Measurements from ENCODE around the gene F3. TPM values are rescaled to one million over a fixed set of nuclear protein-coding genes. Genes with fewer than 3 reads are reported as not detected.

Gene F3
- total and polyA plus RNA-seq, 4 experiments from 2014 or later = 0.22 to 0.44 TPM; not detected in 2

DNA sequence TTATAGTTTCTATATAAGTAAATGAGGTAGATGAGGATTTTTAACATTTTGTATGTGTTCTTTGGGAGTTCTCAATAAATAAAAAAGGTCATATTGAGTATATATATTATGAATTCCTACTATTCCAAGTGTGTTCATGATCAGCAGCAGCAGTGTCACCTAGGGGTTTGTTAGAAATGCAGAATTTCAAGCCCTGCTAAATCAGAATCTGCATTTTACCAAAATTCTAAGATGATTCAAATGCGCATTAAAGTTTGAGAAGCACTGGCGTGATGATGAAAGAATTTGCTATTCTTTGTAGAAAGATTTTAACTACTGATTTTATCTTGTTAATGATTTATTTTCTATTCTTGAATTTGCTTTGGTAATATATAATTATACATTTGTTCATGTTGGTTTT is 28.7 kb downstream of the F3 start:
- POLR2A ChIA-PET (ENCODE audit: partially characterized antibody) = no interaction called here
- intact Hi-C loops (cut with micrococcal nuclease) = no loop called here
- H3K36me3 Mint-ChIP-seq = peaks cover 29 to 37% of the 10 kb centered on the region in 2 donors

DNA sequence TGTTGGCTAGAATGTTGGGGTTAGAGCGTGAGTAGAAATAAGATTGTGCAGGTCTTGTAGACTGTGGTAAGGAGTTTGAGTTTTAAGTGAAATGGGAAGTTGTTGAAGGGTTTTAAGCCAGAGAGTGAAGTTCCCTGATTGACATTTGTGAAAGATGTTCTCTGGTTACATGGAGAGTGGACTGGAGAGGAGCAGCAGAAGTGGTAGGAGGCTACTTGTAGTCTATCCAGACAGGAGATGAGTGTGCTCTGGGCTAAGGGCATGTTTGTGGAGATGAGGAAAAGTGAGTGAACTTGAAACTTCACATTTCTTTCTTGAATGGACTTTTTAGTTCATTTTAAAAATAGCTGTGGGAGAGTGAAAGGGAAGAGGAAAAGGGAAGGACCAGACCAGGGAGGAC is 37.0 kb downstream of the F3 start:
- H3K4me3 ChIP-seq (ENCODE audit: low read length in 2 of 2) = no peak overlapping the region
- H3K36me3 ChIP-seq (ENCODE audit: insufficient read depth, low read length) = peaks cover 5% of the 10 kb centered on the region
- CTCF ChIA-PET (ENCODE audit: partially characterized antibody) = no interaction called here
- H3K4me1 Mint-ChIP-seq = peaks cover 0 to 6% (median 1%) of the 10 kb centered on the region in 4 donors
- intact Hi-C loops (cut with micrococcal nuclease) = no loop called here
- no peak overlapping the region for H3K27ac ChIP-seq (ENCODE audit: low read depth, low read length)
- no peaks in the 10 kb centered on the region for H3K27me3 Mint-ChIP-seq
- no peaks in the 10 kb centered on the region for H3K4me1 ChIP-seq (ENCODE audit: insufficient read depth, low read length)
- no peaks in the 10 kb centered on the region for H3K9me3 ChIP-seq (ENCODE audit: control insufficient read depth in 1 of 2, low read length in 2 of 2)
- no peak overlapping the region for H3K4me3 Mint-ChIP-seq
- POLR2A ChIA-PET (ENCODE audit: partially characterized antibody) = no interaction called here
- no peaks in the 10 kb centered on the region for H3K27me3 ChIP-seq (ENCODE audit: insufficient read depth, low read length)
- peak overlapping the region in 1 of 7 donors; percentile 62 for H3K27ac Mint-ChIP-seq
- H3K9me3 Mint-ChIP-seq = peaks cover 0 to 4% (median 0%) of the 10 kb centered on the region in 8 donors
- peaks cover 53 to 64% of the 10 kb centered on the region in 2 donors for H3K36me3 Mint-ChIP-seq
- DNase-seq = no peak

More for the DNA sequence above, 28.7 kb downstream of the F3 start:
- H3K4me1 Mint-ChIP-seq = no peaks in the 10 kb centered on the region
- H3K9me3 Mint-ChIP-seq = no peaks in the 10 kb centered on the region
- no peaks in the 10 kb centered on the region for H3K9me3 ChIP-seq (ENCODE audit: control insufficient read depth in 1 of 2, low read length in 2 of 2)
- no peak overlapping the region for H3K27ac ChIP-seq (ENCODE audit: low read depth, low read length)
- CTCF ChIA-PET (ENCODE audit: partially characterized antibody) = no interaction called here
- H3K27me3 ChIP-seq (ENCODE audit: insufficient read depth, low read length) = no peaks in the 10 kb centered on the region
- no peak for DNase-seq
- H3K4me3 ChIP-seq (ENCODE audit: low read length in 2 of 2) = no peak overlapping the region
- H3K4me3 Mint-ChIP-seq = no peak overlapping the region
- no peaks in the 10 kb centered on the region for H3K27me3 Mint-ChIP-seq
- H3K36me3 ChIP-seq (ENCODE audit: insufficient read depth, low read length) = no peaks in the 10 kb centered on the region
- no peaks in the 10 kb centered on the region for H3K4me1 ChIP-seq (ENCODE audit: insufficient read depth, low read length)
- no peak overlapping the region for H3K27ac Mint-ChIP-seq

DNA sequence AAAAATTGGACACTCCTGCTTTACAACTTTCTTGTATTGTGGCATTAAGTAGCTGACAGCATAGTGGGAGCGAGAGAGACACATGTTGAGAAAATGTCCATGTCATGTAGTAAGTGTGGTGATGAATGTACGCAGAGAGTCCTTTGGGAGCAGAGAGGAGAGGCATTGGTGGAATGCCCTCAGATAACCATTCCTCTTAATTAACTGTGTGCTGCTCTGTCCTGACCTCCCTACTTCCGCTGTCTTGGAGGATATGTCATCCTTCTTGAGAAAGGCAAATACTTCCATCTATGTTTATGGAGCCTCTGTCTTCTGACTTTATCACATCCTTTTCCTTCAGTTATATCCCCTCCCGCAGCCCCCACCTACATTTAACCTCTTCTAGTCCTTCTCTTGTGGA is 38.4 kb downstream of the F3 start:
- no peak overlapping the region for H3K27ac ChIP-seq (ENCODE audit: low read depth, low read length)

DNA sequence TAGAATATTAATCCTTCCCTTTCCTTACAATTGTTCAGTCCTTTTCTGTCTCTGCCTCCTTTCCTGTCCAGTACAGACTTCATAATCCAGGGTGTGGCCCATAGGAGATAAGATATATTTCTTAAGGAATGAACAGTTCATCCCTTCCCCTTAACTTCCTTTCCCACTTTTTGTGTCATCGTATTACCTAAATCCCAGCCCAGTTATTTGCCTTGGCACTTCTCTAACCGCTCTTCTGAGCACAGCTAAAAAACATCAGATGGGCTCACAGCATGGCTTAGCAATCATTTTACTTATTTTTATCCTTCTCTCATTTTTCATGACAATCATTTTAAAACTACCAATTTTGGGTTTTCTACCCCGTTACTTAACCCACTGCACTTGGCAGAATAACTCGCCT is 39.6 kb downstream of the F3 start:
- ChIA-PET POLR2A (ENCODE audit: partially characterized antibody) (no interaction called here), CTCF (ENCODE audit: partially characterized antibody) (no interaction called here)
- no peak overlapping the region for H3K4me3 Mint-ChIP-seq
- Histone ChIP-seq H3K36me3 (ENCODE audit: insufficient read depth, low read length) (peaks cover 7% of the 10 kb centered on the region), H3K27ac (ENCODE audit: low read depth, low read length) (no peak overlapping the region), H3K4me1 (ENCODE audit: insufficient read depth, low read length) (no peaks in the 10 kb centered on the region), H3K27me3 (ENCODE audit: insufficient read depth, low read length) (no peaks in the 10 kb centered on the region), H3K9me3 (ENCODE audit: control insufficient read depth in 1 of 2, low read length in 2 of 2) (no peaks in the 10 kb centered on the region), H3K4me3 (ENCODE audit: low read length in 2 of 2) (no peak overlapping the region)
- peaks cover 0 to 4% (median 0%) of the 10 kb centered on the region in 8 donors for H3K9me3 Mint-ChIP-seq
- H3K4me1 Mint-ChIP-seq = peaks cover 0 to 6% (median 1%) of the 10 kb centered on the region in 4 donors
- no peak overlapping the region for H3K27ac Mint-ChIP-seq
- intact Hi-C loops (cut with micrococcal nuclease) = no loop called here
- peaks cover 58 to 77% of the 10 kb centered on the region in 2 donors for H3K36me3 Mint-ChIP-seq
- no peak for DNase-seq
- H3K27me3 Mint-ChIP-seq = no peaks in the 10 kb centered on the region

More for the DNA sequence above, 38.4 kb downstream of the F3 start:
- peaks cover 54 to 71% of the 10 kb centered on the region in 2 donors for H3K36me3 Mint-ChIP-seq
- Histone ChIP-seq H3K36me3 (ENCODE audit: insufficient read depth, low read length) (peaks cover 7% of the 10 kb centered on the region), H3K9me3 (ENCODE audit: control insufficient read depth in 1 of 2, low read length in 2 of 2) (no peaks in the 10 kb centered on the region), H3K4me1 (ENCODE audit: insufficient read depth, low read length) (no peaks in the 10 kb centered on the region), H3K27me3 (ENCODE audit: insufficient read depth, low read length) (no peaks in the 10 kb centered on the region), H3K4me3 (ENCODE audit: low read length in 2 of 2) (no peak overlapping the region)
- peaks cover 0 to 4% (median 0%) of the 10 kb centered on the region in 8 donors for H3K9me3 Mint-ChIP-seq
- no peaks in the 10 kb centered on the region for H3K27me3 Mint-ChIP-seq
- ChIA-PET POLR2A (ENCODE audit: partially characterized antibody) (no interaction called here), CTCF (ENCODE audit: partially characterized antibody) (interaction anchor here (0.9 to 1.3 kb wide), 2 partner anchors 21 to 303 kb away, joined by 3 to 4 read pairs; no protein-coding TSS in a partner anchor)
- peaks cover 0 to 6% (median 1%) of the 10 kb centered on the region in 4 donors for H3K4me1 Mint-ChIP-seq
- no peak overlapping the region for H3K4me3 Mint-ChIP-seq
- DNase-seq = no peak
- H3K27ac Mint-ChIP-seq = peak overlapping the region in 1 of 7 donors; percentile 13
- intact Hi-C loops (cut with micrococcal nuclease) = no loop called here

DNA sequence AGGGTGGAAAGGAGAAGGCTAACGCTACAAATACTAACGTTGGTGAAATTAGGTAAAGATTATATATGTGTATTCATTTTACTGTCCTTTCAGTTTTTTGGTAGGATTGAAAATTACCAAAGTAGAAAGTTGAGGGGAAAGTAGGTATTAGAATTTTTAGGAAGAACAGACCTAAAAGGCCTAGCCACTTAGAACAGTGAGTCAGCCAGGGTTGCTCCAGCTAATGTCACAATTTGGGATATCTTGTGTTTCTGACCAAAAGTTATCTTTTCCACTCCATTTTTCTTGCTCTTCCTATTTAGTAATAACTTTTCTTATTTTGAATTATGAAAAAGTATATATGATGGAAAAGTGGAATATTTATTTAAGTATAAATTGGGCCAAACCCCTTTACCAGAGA is 40.1 kb downstream of the F3 start:
- Mint-ChIP-seq H3K4me1 (peaks cover 0 to 6% (median 1%) of the 10 kb centered on the region in 4 donors), H3K27ac (no peak overlapping the region), H3K4me3 (no peak overlapping the region), H3K9me3 (peaks cover 0 to 4% (median 0%) of the 10 kb centered on the region in 8 donors), H3K36me3 (peaks cover 56 to 75% of the 10 kb centered on the region in 2 donors), H3K27me3 (no peaks in the 10 kb centered on the region)
- Histone ChIP-seq H3K9me3 (ENCODE audit: control insufficient read depth in 1 of 2, low read length in 2 of 2) (no peaks in the 10 kb centered on the region), H3K36me3 (ENCODE audit: insufficient read depth, low read length) (peaks cover 7% of the 10 kb centered on the region), H3K27ac (ENCODE audit: low read depth, low read length) (no peak overlapping the region), H3K27me3 (ENCODE audit: insufficient read depth, low read length) (no peaks in the 10 kb centered on the region), H3K4me1 (ENCODE audit: insufficient read depth, low read length) (no peaks in the 10 kb centered on the region), H3K4me3 (ENCODE audit: low read length in 2 of 2) (no peak overlapping the region)
- intact Hi-C loops (cut with micrococcal nuclease) = no loop called here
- no peak for DNase-seq
- ChIA-PET CTCF (ENCODE audit: partially characterized antibody) (no interaction called here), POLR2A (ENCODE audit: partially characterized antibody) (no interaction called here)

DNA sequence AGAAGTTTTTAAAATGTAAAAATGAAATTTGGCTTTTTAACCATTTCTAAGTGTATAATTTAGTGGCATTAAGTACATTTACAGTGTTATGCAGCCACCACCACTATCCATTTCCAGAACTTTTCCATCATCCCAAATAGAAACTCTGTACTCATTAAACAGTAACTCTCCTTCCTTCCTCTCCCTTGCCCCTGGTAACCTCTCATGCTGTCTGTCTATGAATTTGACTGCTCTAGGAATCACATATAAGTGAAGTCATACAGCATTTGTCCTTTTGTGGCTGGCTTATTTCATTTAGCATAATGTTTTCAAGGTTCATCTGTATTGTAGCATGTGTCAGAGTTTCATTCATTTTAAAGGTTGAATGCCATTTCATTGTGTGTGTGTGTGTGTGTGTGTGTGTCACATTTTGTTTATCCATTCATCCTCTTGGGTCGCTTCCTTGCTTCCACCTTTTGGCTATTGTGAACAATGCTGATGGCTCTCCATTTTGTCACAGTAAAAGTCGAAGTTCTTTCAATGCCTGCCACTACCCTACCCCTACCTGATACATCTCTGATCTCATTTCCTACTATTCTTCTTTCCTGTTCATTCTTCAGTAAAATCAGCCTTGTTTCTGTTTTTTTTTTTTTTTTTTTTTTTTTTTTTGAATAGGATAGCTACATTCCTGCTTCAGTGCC is 45.3 kb downstream of the F3 start:
- ChIA-PET POLR2A (ENCODE audit: partially characterized antibody) (no interaction called here), CTCF (ENCODE audit: partially characterized antibody) (interaction anchor here (0.6 kb wide), 1 partner anchor 18 kb away, joined by 3 read pairs; no protein-coding TSS in a partner anchor)
- no peaks in the 10 kb centered on the region for H3K27me3 ChIP-seq (ENCODE audit: insufficient read depth, low read length)
- intact Hi-C loops (cut with micrococcal nuclease) = no loop called here
- H3K4me1 ChIP-seq (ENCODE audit: insufficient read depth, low read length) = no peaks in the 10 kb centered on the region
- Mint-ChIP-seq H3K4me1 (no peaks in the 10 kb centered on the region), H3K27ac (no peak overlapping the region), H3K36me3 (peaks cover 46 to 58% of the 10 kb centered on the region in 2 donors), H3K27me3 (no peaks in the 10 kb centered on the region), H3K9me3 (no peaks in the 10 kb centered on the region), H3K4me3 (no peak overlapping the region)
- H3K36me3 ChIP-seq (ENCODE audit: insufficient read depth, low read length) = peaks cover 11% of the 10 kb centered on the region
- no peak overlapping the region for H3K4me3 ChIP-seq (ENCODE audit: low read length in 2 of 2)
- no peaks in the 10 kb centered on the region for H3K9me3 ChIP-seq (ENCODE audit: control insufficient read depth in 1 of 2, low read length in 2 of 2)
- no peak for DNase-seq
- H3K27ac ChIP-seq (ENCODE audit: low read depth, low read length) = no peak overlapping the region

DNA sequence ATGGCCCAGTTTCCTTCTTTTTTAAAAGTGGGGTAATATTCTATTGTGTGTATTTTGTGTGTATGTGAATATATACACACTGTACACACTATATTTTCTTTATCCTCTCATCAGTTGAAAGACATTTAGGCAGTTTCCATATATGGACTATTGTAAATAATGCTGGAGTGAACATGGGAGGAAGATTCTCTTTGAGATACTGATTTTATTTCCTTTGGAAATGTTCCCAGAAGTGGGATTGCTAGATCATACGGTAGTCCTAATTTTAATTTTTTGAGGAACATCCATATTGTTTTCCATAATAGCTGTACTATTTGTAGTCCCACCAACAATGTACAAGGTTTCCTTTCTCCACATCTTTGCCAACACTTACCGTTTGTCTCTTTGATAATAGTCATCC is 51.0 kb downstream of the F3 start:
- no peaks in the 10 kb centered on the region for H3K4me1 Mint-ChIP-seq
- no peak overlapping the region for H3K4me3 ChIP-seq (ENCODE audit: low read length in 2 of 2)
- no peak overlapping the region for H3K27ac Mint-ChIP-seq
- H3K9me3 ChIP-seq (ENCODE audit: control insufficient read depth in 1 of 2, low read length in 2 of 2) = no peaks in the 10 kb centered on the region
- POLR2A ChIA-PET (ENCODE audit: partially characterized antibody) = no interaction called here
- H3K9me3 Mint-ChIP-seq = no peaks in the 10 kb centered on the region
- no peak overlapping the region for H3K27ac ChIP-seq (ENCODE audit: low read depth, low read length)
- no peak for DNase-seq
- peaks cover 53 to 59% of the 10 kb centered on the region in 2 donors for H3K36me3 Mint-ChIP-seq
- intact Hi-C loops (cut with micrococcal nuclease) = no loop called here
- no peaks in the 10 kb centered on the region for H3K27me3 ChIP-seq (ENCODE audit: insufficient read depth, low read length)
- H3K4me3 Mint-ChIP-seq = no peak overlapping the region
- H3K27me3 Mint-ChIP-seq = no peaks in the 10 kb centered on the region
- H3K36me3 ChIP-seq (ENCODE audit: insufficient read depth, low read length) = peaks cover 9% of the 10 kb centered on the region
- CTCF ChIA-PET (ENCODE audit: partially characterized antibody) = no interaction called here
- H3K4me1 ChIP-seq (ENCODE audit: insufficient read depth, low read length) = no peaks in the 10 kb centered on the region
